Mucosa of descending colon (tissue), 3 donors: ENCODE measurements around the gene EPB42. TPM values are rescaled to one million over a fixed set of nuclear protein-coding genes. Genes with fewer than 3 reads are reported as not detected.

Experiments used
- ATAC-seq: fragments of 200-7000 bp; cut with Tn5 transposase; one replicate; pipeline ENCODE4 v1.9.1; 2020; ENCODE audit warnings: mild to moderate bottlenecking, moderate library complexity
- DNase-seq, 3 donors: peaks; one replicate each; pipeline ENCODE4 v3.0.0-alpha.2; 2020
- H3K36me3 ChIP-seq: fragments of 200-600 bp; one replicate; pipeline ENCODE4 v1.8.0; 2021; ENCODE audit warnings: low read depth, mild to moderate bottlenecking
- H3K4me1 ChIP-seq: fragments of 200-600 bp; one replicate; pipeline ENCODE4 v1.8.0; 2021; ENCODE audit warnings: low read depth, mild to moderate bottlenecking
- H3K4me3 ChIP-seq: fragments of 200-600 bp; one replicate; pipeline ENCODE4 v1.8.0; 2021; ENCODE audit warnings: mild to moderate bottlenecking
- H3K9me3 ChIP-seq: fragments of 200-600 bp; one replicate; pipeline ENCODE4 v1.8.0; 2021; ENCODE audit warnings: mild to moderate bottlenecking
- CTCF ChIP-seq: fragments of 200-600 bp; IDR thresholded peaks from one replicate; pipeline ENCODE4 v1.8.0; 2022; ENCODE audit warnings: antibody characterized with exemption, mild to moderate bottlenecking
- intact Hi-C, 2 donors: fragments of 100-400 bp; cut with DNase I in 1 of 2; cut with micrococcal nuclease in 1 of 2; formaldehyde crosslinking; loops; one replicate each; pipeline versions ENCODE4 v1.11.0 to v1.11.1; 2022; cut with DNase I, micrococcal nuclease
- long read RNA-seq, 2 donors: library from polyadenylated mRNA; unstranded; transcript quantifications; one replicate each; pipeline ENCODE4 v2.0.0, GENCODE V29; 2019 to 2021
- total RNA-seq, 3 donors: library from RNA; stranded (reverse); fragmentation: NEBNext Ultra II Directional in 2 of 3; extraction: Animal tissue kit (Norgen Biotek cat#: 25700) in 2 of 3; gene quantifications; one replicate each; pipeline versions ENCODE4 v1.2.1 to v1.2.4, GENCODE V29; 2021 to 2023
- donor health status: DM: no; HTN: no; CAD: no; lungs with moderate emphysema.
- donor health status: DM: no; HTN: no; CAD: no.
- donor health status: DM: no; HTN: yes; CAD: no.

Gene EPB42
- total RNA-seq, result not detected
- long read RNA-seq, donor 1, result 0 reads
- long read RNA-seq, donor 2, result 0 reads

DNA sequence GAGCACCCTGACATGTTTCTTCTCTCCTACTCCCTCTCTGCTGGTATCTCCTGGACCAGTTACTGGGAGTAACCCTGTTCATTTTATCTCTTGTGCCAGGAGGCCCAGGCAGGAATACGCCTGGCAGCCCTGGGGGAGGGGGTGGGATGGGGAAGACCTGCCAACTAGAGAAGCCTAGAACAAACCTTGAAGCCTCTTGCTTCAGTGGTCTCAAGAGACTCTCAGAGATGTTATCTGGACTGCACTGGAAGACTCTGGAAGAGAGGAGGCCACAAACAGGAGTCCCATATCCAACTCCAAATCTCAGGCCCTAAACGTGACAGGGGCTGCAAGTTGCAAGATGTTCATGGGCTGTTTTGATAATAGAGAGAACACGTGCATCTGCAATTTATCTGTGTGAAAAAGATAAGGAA, at the start of gene EPB42:
Gene EPB42, minus strand, starts transcription at position 28 of the 413 bp plus-strand sequence. CDS start 193 bp downstream, outside the sequence.
- no peak for TF ChIP-seq CTCF
- H3K4me1 ChIP-seq, result no peaks in the 10 kb centered on the region
- no peak for ATAC-seq
- no peak within 1 kb of the TSS for H3K4me3 ChIP-seq
- no peaks in the 10 kb centered on the region for H3K9me3 ChIP-seq
- intact Hi-C loops, result no loop called here
- H3K36me3 ChIP-seq, result no peaks in the 10 kb centered on the region
- DNase-seq, result no peak

- Histone ChIP-seq H3K9me3 (no peaks in the 10 kb centered on the region), H3K36me3 (no peaks in the 10 kb centered on the region), H3K4me3 (no peak overlapping the region), H3K4me1 (no peaks in the 10 kb centered on the region)
- no peak for TF ChIP-seq CTCF
- no peak for DNase-seq
- intact Hi-C loops, result no loop called here
- ATAC-seq, result no peak
Observed at GRCh38 chr15:43270113-43270665, 49.4 kb upstream of the EPB42 start.

GRCh38 chr15:43268111-43269105, 47.6 kb upstream of the EPB42 start:
- Histone ChIP-seq H3K9me3 (no peaks in the 10 kb centered on the region), H3K36me3 (no peaks in the 10 kb centered on the region), H3K4me1 (no peaks in the 10 kb centered on the region), H3K4me3 (no peak overlapping the region)
- TF ChIP-seq CTCF, result no peak
- no peak for DNase-seq
- intact Hi-C loops, result no loop called here
- no peak for ATAC-seq

- intact Hi-C loops, result no loop called here
- H3K36me3 ChIP-seq, result no peaks in the 10 kb centered on the region
- no peaks in the 10 kb centered on the region for H3K4me1 ChIP-seq
- H3K9me3 ChIP-seq, result no peaks in the 10 kb centered on the region
- ATAC-seq (no peak), DNase-seq (no peak)
- no peak overlapping the region for H3K4me3 ChIP-seq
- TF ChIP-seq CTCF, result no peak
Observed at GRCh38 chr15:43267439-43267838, 46.6 kb upstream of the EPB42 start.

DNA sequence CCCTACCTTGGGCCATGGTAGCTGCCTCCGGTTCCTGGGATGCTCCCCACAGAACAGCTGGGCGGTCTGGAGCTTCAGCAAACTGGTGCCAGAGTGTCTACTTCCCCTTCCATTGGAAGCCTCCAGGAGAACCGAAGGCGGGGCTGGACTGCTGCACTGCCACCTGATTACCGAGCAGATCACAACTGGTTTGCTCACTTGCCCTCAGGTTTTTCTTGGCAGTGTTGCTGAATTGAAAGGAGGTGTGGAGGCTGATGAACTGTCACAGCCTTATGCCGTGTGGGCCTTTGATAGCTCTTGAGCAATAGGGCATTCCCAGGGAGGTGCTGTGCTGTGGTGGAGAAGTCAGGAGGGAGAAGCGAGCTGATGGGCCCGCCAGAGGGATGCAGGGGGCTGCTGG, 46.0 kb upstream of the EPB42 start, which contains the start of gene TGM5:
Gene TGM5, minus strand, starts transcription at position 95 of the 400 bp plus-strand sequence. Its CDS starts 79 bp downstream, at position 16.
- intact Hi-C loops, result no loop called here
- TF ChIP-seq CTCF, result no peak
- ATAC-seq, result peak; percentile 85
- H3K9me3 ChIP-seq, result no peaks in the 10 kb centered on the region
- H3K36me3 ChIP-seq, result no peaks in the 10 kb centered on the region
- no peaks in the 10 kb centered on the region for H3K4me1 ChIP-seq
- no peak within 1 kb of the TSS for H3K4me3 ChIP-seq
- DNase-seq, result peak in 2 of 3 donors; percentile 42 to 46
